ENCODE measurements around the gene CHML.

The CHML gene

GRCh38 chr1:241615043-241615974 is 24.9 kb downstream of the CHML start:
- FAIRE-seq: no peak

- FAIRE-seq: no peak
These were observed 25.6 kb downstream of the CHML start for GRCh38 chr1:241614572-241614971.

GRCh38 chr1:241614144-241614543 is 26.0 kb downstream of the CHML start:
- no peak for FAIRE-seq

- no peak for FAIRE-seq
These were observed 27.4 kb downstream of the CHML start for GRCh38 chr1:241612533-241613477.

GRCh38 chr1:241611736-241612135 is 28.4 kb downstream of the CHML start:
- FAIRE-seq: no peak

- peak; percentile 64 for FAIRE-seq
These were observed 29.1 kb downstream of the CHML start for GRCh38 chr1:241611063-241611462.

- no peak for FAIRE-seq
These were observed 29.9 kb downstream of the CHML start for GRCh38 chr1:241610056-241610815.

- no peak for FAIRE-seq
These were observed 31.7 kb downstream of the CHML start for GRCh38 chr1:241608379-241609033.

- FAIRE-seq: no peak
These were observed 32.7 kb downstream of the CHML start for GRCh38 chr1:241607497-241607896.

- no peak for FAIRE-seq
These were observed 33.6 kb downstream of the CHML start for GRCh38 chr1:241606544-241606943.

GRCh38 chr1:241605146-241605805 is 34.9 kb downstream of the CHML start:
- FAIRE-seq: no peak

- no peak for FAIRE-seq
These were observed 36.4 kb downstream of the CHML start for GRCh38 chr1:241603731-241604245.

GRCh38 chr1:241600496-241600901 is 39.7 kb downstream of the CHML start:
- no peak for FAIRE-seq

GRCh38 chr1:241598249-241598648 is 41.9 kb downstream of the CHML start:
- FAIRE-seq: no peak

- no peak for FAIRE-seq
These were observed 43.5 kb downstream of the CHML start for GRCh38 chr1:241596633-241597032.

GRCh38 chr1:241593186-241593585 is 47.0 kb downstream of the CHML start:
- FAIRE-seq: no peak

- FAIRE-seq: no peak
These were observed 47.8 kb downstream of the CHML start for GRCh38 chr1:241592273-241592958.

GRCh38 chr1:241591736-241592135 is 48.4 kb downstream of the CHML start:
- no peak for FAIRE-seq

- FAIRE-seq: no peak
These were observed 48.9 kb downstream of the CHML start for GRCh38 chr1:241591317-241591716.

- FAIRE-seq: no peak
These were observed 49.5 kb downstream of the CHML start for GRCh38 chr1:241590719-241591118.
